K562 (cell line): ENCODE data around the gene CERS3.

ENCODE experiments used
- CHD7 ChIP-seq: fragments of 200-600 bp; sonication (generic); IDR thresholded peaks from one replicate; pipeline ENCODE4 v1.6.1; 2012; ENCODE audit warnings: mild to moderate bottlenecking, low read depth, low read length, inconsistent platforms
- CTCF ChIP-seq, 3 experiments: IDR thresholded peaks in 2 of 3; conservative IDR thresholded peaks in 1 of 3; 2 replicates each; pipeline ENCODE4 v1.5.1; 2011 to 2012; ENCODE audit warnings: low read length in 3 of 3, mild to moderate bottlenecking in 3 of 3, control low read depth in 2 of 3, improper control_type of control experiment in 1 of 3, inconsistent platforms in 1 of 3, low read depth in 1 of 3, mixed read lengths in 1 of 3, moderate library complexity in 1 of 3; ENCODE audit not compliant: insufficient read depth in 2 of 3
- EZH2 ChIP-seq: IDR thresholded peaks from 2 replicates; pipeline ENCODE4 v1.6.1; 2012; ENCODE audit warnings: low read depth, mild to moderate bottlenecking, inconsistent platforms, low read length, borderline replicate concordance
- FOXK1 ChIP-seq: sonication (generic); formaldehyde crosslinking; IDR thresholded peaks from 2 replicates; pipeline ENCODE4 v1.8.0; 2022; ENCODE audit warnings: missing genetic modification reagents, mild to moderate bottlenecking, borderline replicate concordance
- GTF2F1 ChIP-seq: IDR thresholded peaks from 2 replicates; pipeline ENCODE4 v1.6.1; 2011; ENCODE audit warnings: low read depth, low read length, improper control_type of control experiment
- KLF6 ChIP-seq: fragments of 250-450 bp; sonication (Bioruptor Pico); IDR thresholded peaks from 2 replicates; pipeline ENCODE4 v1.4.0; 2020; ENCODE audit warnings: mild to moderate bottlenecking, moderate library complexity, borderline replicate concordance
- NFIC ChIP-seq: fragments of 450-650 bp; IDR thresholded peaks from 2 replicates; pipeline ENCODE4 v1.6.1; 2017; ENCODE audit warnings: mild to moderate bottlenecking, inconsistent platforms
- NR2C1 ChIP-seq, 2 experiments: fragments of 450-650 bp; IDR thresholded peaks; 2 replicates each; pipeline ENCODE4 v1.6.1; 2017; ENCODE audit warnings: mild to moderate bottlenecking in 2 of 2, antibody characterized with exemption in 1 of 2, inconsistent platforms in 1 of 2, missing compliant biosample characterization in 1 of 2, missing genetic modification characterization in 1 of 2
- PRDM10 ChIP-seq: fragments of 450-650 bp; IDR thresholded peaks from 2 replicates; pipeline ENCODE4 v1.6.1; 2018; ENCODE audit not compliant: partially characterized antibody
- RBM14 ChIP-seq: fragments of 200-400 bp; formaldehyde crosslinking; IDR thresholded peaks from 2 replicates; pipeline ENCODE4 v1.6.1; 2018; ENCODE audit warnings: low read depth, mild to moderate bottlenecking, low read length, moderate library complexity, borderline replicate concordance; ENCODE audit not compliant: insufficient read depth
- SAP30 ChIP-seq: fragments of 200-600 bp; sonication (generic); IDR thresholded peaks from 2 replicates; pipeline ENCODE4 v1.6.1; 2012; ENCODE audit warnings: borderline replicate concordance, low read depth, mild to moderate bottlenecking, moderate library complexity, low read length, control low read depth, inconsistent platforms; ENCODE audit not compliant: insufficient read depth, poor library complexity, severe bottlenecking
- TAF1 ChIP-seq: IDR thresholded peaks from 2 replicates; pipeline ENCODE4 v1.6.1; 2011; ENCODE audit warnings: mild to moderate bottlenecking, low read length, moderate library complexity; ENCODE audit not compliant: insufficient read depth, control insufficient read depth, severe bottlenecking; ENCODE audit errors: extremely low read depth
- ZBTB5 ChIP-seq: fragments of 450-650 bp; IDR thresholded peaks from 2 replicates; pipeline ENCODE4 v1.6.1; 2017; ENCODE audit warnings: antibody characterized with exemption

GRCh38 chr15:100525436-100525835, 3.3 kb downstream of the CERS3 start:
- no peak for TF ChIP-seq CTCF (IDR thresholded peaks at IDR 0.05 in 2 of 3, conservative IDR thresholded peaks at IDR 0.05 in 1 of 3; ENCODE audit: insufficient read depth in 2 of 3, low read depth in 1 of 3, low read length in 3 of 3)
- TF ChIP-seq PRDM10 = no peak
- no peak for TF ChIP-seq KLF6 (CRISPR knock-in tag)
- no peak for TF ChIP-seq NFIC
- TF ChIP-seq RBM14 = no peak
- TF ChIP-seq FOXK1 (CRISPR knock-in tag) = no peak
- no peak for TF ChIP-seq EZH2
- TF ChIP-seq CHD7 = no peak
- no peak for TF ChIP-seq ZBTB5
- TF ChIP-seq NR2C1 (IDR thresholded peaks at IDR 0.05) = no peak
- TF ChIP-seq NR2C1 (tag; IDR thresholded peaks at IDR 0.05) = no peak
- no peak for TF ChIP-seq SAP30
- no peak for TF ChIP-seq TAF1
- no peak for TF ChIP-seq GTF2F1
